ENCODE results near the gene PRH1. TPM values are rescaled to one million over a fixed set of nuclear protein-coding genes. Genes with fewer than 3 reads are reported as not detected.

Gene PRH1
- total RNA-seq (2014; rRNA removed; shearing (Covaris generic)), result 4.0 and 5.0 TPM in 2 replicates
- polyA plus RNA-seq (2014; cell fraction: nucleus; rRNA removed), result 1.2 TPM in 1 of 2 replicates, not detected in the other

- DNase-seq (ENCODE audit: extremely low read depth, low read depth), result no peak
These were observed at the start of gene PRH1 for GRCh38 chr12:10884086-10884725. Gene PRH1 (minus strand): TSS chr12:10884255. CDS start chr12:10884217, 38 bp downstream.

GRCh38 chr12:10928746-10929286 is 44.8 kb upstream of the PRH1 start, which contains the start of gene PRH2:
Gene PRH2 (plus strand): TSS chr12:10929236. CDS start chr12:10929274, 38 bp downstream.
- DNase-seq (ENCODE audit: extremely low read depth, low read depth), result no peak

- DNase-seq (ENCODE audit: extremely low read depth, low read depth), result no peak
These were observed 42.2 kb upstream of the PRH1 start for GRCh38 chr12:10926269-10926668.

- DNase-seq (ENCODE audit: extremely low read depth, low read depth), result no peak
These were observed 35.8 kb upstream of the PRH1 start for GRCh38 chr12:10919809-10920208.

- DNase-seq (ENCODE audit: extremely low read depth, low read depth), result no peak
These were observed 26.3 kb upstream of the PRH1 start for GRCh38 chr12:10910380-10910779.

GRCh38 chr12:10909462-10909861 is 25.4 kb upstream of the PRH1 start, which contains the start of gene TAS2R13:
Gene TAS2R13 (minus strand): TSS chr12:10909562. CDS start chr12:10909298, 264 bp downstream.
- no peak for DNase-seq (ENCODE audit: extremely low read depth, low read depth)

GRCh38 chr12:10904686-10905085 is 20.6 kb upstream of the PRH1 start:
- DNase-seq (ENCODE audit: extremely low read depth, low read depth), result no peak

- no peak for DNase-seq (ENCODE audit: extremely low read depth, low read depth)
These were observed 17.4 kb upstream of the PRH1 start for GRCh38 chr12:10901427-10901826.

GRCh38 chr12:10900972-10901371 is 16.9 kb upstream of the PRH1 start:
- DNase-seq (ENCODE audit: extremely low read depth, low read depth), result no peak

- no peak for DNase-seq (ENCODE audit: extremely low read depth, low read depth)
These were observed 16.5 kb upstream of the PRH1 start for GRCh38 chr12:10900530-10900929.

GRCh38 chr12:10896854-10897253 is 12.8 kb upstream of the PRH1 start:
- no peak for DNase-seq (ENCODE audit: extremely low read depth, low read depth)

- no peak for DNase-seq (ENCODE audit: extremely low read depth, low read depth)
These were observed 7.9 kb upstream of the PRH1 start for GRCh38 chr12:10891937-10892336.

GRCh38 chr12:10889226-10889625 is 5.2 kb upstream of the PRH1 start:
- DNase-seq (ENCODE audit: extremely low read depth, low read depth), result no peak

- DNase-seq (ENCODE audit: extremely low read depth, low read depth), result no peak
These were observed 10.7 kb downstream of the PRH1 start for GRCh38 chr12:10873378-10873777.

- DNase-seq (ENCODE audit: extremely low read depth, low read depth), result no peak
These were observed 16.7 kb downstream of the PRH1 start for GRCh38 chr12:10867381-10867780.

GRCh38 chr12:10863512-10864218 is 20.4 kb downstream of the PRH1 start:
- DNase-seq (ENCODE audit: extremely low read depth, low read depth), result no peak

GRCh38 chr12:10861366-10861765 is 22.7 kb downstream of the PRH1 start:
- DNase-seq (ENCODE audit: extremely low read depth, low read depth), result no peak

- no peak for DNase-seq (ENCODE audit: extremely low read depth, low read depth)
These were observed 28.2 kb downstream of the PRH1 start for GRCh38 chr12:10855807-10856206.

- DNase-seq (ENCODE audit: extremely low read depth, low read depth), result no peak
These were observed 30.3 kb downstream of the PRH1 start for GRCh38 chr12:10853776-10854175.

- no peak for DNase-seq (ENCODE audit: extremely low read depth, low read depth)
These were observed 32.7 kb downstream of the PRH1 start for GRCh38 chr12:10851243-10851858.

GRCh38 chr12:10849425-10849878 is 34.6 kb downstream of the PRH1 start, which contains the start of gene PRR4:
Gene PRR4 (minus strand): TSS chr12:10849475. CDS start chr12:10849437, 38 bp downstream.
- DNase-seq (ENCODE audit: extremely low read depth, low read depth), result no peak

Data from NCI-H460 (cell line).